ENCODE measurements around the gene ANKRD13C.

The ANKRD13C gene

GRCh38 chr1:70299472-70299871, 55.0 kb downstream of the ANKRD13C start:
- no peak for DNase-seq (ENCODE audit: low read depth in 1 of 2, low spot score in 1 of 2)

GRCh38 chr1:70295749-70296148, 58.8 kb downstream of the ANKRD13C start:
- no peak for DNase-seq (ENCODE audit: low read depth in 1 of 2, low spot score in 1 of 2)

- DNase-seq (ENCODE audit: low read depth in 1 of 2, low spot score in 1 of 2): no peak
Observed at GRCh38 chr1:70293186-70293843, 61.2 kb downstream of the ANKRD13C start.

- DNase-seq (ENCODE audit: low read depth in 1 of 2, low spot score in 1 of 2): no peak
Observed at GRCh38 chr1:70290218-70290617, 64.3 kb downstream of the ANKRD13C start.

GRCh38 chr1:70288166-70288565, 66.4 kb downstream of the ANKRD13C start:
- DNase-seq (ENCODE audit: low read depth in 1 of 2, low spot score in 1 of 2): no peak

GRCh38 chr1:70286453-70286852, 68.1 kb downstream of the ANKRD13C start:
- DNase-seq (ENCODE audit: low read depth in 1 of 2, low spot score in 1 of 2): no peak

GRCh38 chr1:70284366-70284765, 70.2 kb downstream of the ANKRD13C start:
- no peak for DNase-seq (ENCODE audit: low read depth in 1 of 2, low spot score in 1 of 2)

GRCh38 chr1:70278710-70279109, 75.8 kb downstream of the ANKRD13C start:
- DNase-seq (ENCODE audit: low read depth in 1 of 2, low spot score in 1 of 2): no peak

- DNase-seq (ENCODE audit: low read depth in 1 of 2, low spot score in 1 of 2): no peak
Observed at GRCh38 chr1:70277875-70278274, 76.6 kb downstream of the ANKRD13C start.

- DNase-seq (ENCODE audit: low read depth in 1 of 2, low spot score in 1 of 2): no peak
Observed at GRCh38 chr1:70265946-70266345, 88.6 kb downstream of the ANKRD13C start.

GRCh38 chr1:70264839-70265238, 89.7 kb downstream of the ANKRD13C start:
- no peak for DNase-seq (ENCODE audit: low read depth in 1 of 2, low spot score in 1 of 2)

GRCh38 chr1:70256664-70257063, 97.9 kb downstream of the ANKRD13C start:
- DNase-seq (ENCODE audit: low read depth in 1 of 2, low spot score in 1 of 2): no peak

- DNase-seq (ENCODE audit: low read depth in 1 of 2, low spot score in 1 of 2): no peak
Observed at GRCh38 chr1:70248729-70249128, 105.8 kb downstream of the ANKRD13C start.

GRCh38 chr1:70247768-70248167, 106.8 kb downstream of the ANKRD13C start:
- DNase-seq (ENCODE audit: low read depth in 1 of 2, low spot score in 1 of 2): no peak

- DNase-seq (ENCODE audit: low read depth in 1 of 2, low spot score in 1 of 2): no peak
Observed at GRCh38 chr1:70247122-70247521, 107.4 kb downstream of the ANKRD13C start.

- no peak for DNase-seq (ENCODE audit: low read depth in 1 of 2, low spot score in 1 of 2)
Observed at GRCh38 chr1:70239940-70240339, 114.6 kb downstream of the ANKRD13C start.

GRCh38 chr1:70234733-70235132, 119.8 kb downstream of the ANKRD13C start:
- no peak for DNase-seq (ENCODE audit: low read depth in 1 of 2, low spot score in 1 of 2)

GRCh38 chr1:70231475-70231874, 123.0 kb downstream of the ANKRD13C start:
- DNase-seq (ENCODE audit: low read depth in 1 of 2, low spot score in 1 of 2): no peak

- DNase-seq (ENCODE audit: low read depth in 1 of 2, low spot score in 1 of 2): no peak
Observed at GRCh38 chr1:70228670-70229069, 125.9 kb downstream of the ANKRD13C start.

- DNase-seq (ENCODE audit: low read depth in 1 of 2, low spot score in 1 of 2): no peak
Observed at GRCh38 chr1:70227439-70227838, 127.1 kb downstream of the ANKRD13C start.

GRCh38 chr1:70224954-70225353, 129.6 kb downstream of the ANKRD13C start:
- DNase-seq (ENCODE audit: low read depth in 1 of 2, low spot score in 1 of 2): no peak

GRCh38 chr1:70222716-70223235, 131.7 kb downstream of the ANKRD13C start:
- no peak for DNase-seq (ENCODE audit: low read depth in 1 of 2, low spot score in 1 of 2)
